Neural cell (in vitro differentiated cells): ENCODE data around the gene LCN10. TPM values are rescaled to one million over a fixed set of nuclear protein-coding genes. Genes with fewer than 3 reads are reported as not detected.

ENCODE experiments used
- H2AFZ ChIP-seq: fragments of 200-600, 300-800 bp; sonication (generic), shearing (Covaris generic); 2 replicates; pipeline ENCODE4 v1.6.0; 2014; ENCODE audit warnings: low read depth, mild to moderate bottlenecking, antibody characterized with exemption, low read length, moderate library complexity
- H3F3A ChIP-seq: fragments of 200-600 bp; shearing (Covaris generic); 2 replicates; pipeline ENCODE4 v1.6.1; 2016; ENCODE audit warnings: mild to moderate bottlenecking, moderate library complexity, mixed read lengths, antibody characterized with exemption, low read length; ENCODE audit not compliant: insufficient read depth, poor library complexity, severe bottlenecking
- H3K27ac ChIP-seq: fragments of 200-600, 300-800 bp; sonication (generic), shearing (Covaris generic); 2 replicates; pipeline ENCODE4 v1.5.1; 2014; ENCODE audit warnings: mild to moderate bottlenecking, low read length, moderate library complexity
- H3K27me3 ChIP-seq: fragments of 300-800, 200-600 bp; sonication (generic), shearing (Covaris generic); 2 replicates; pipeline ENCODE4 v1.6.0; 2014; ENCODE audit warnings: mild to moderate bottlenecking, low read depth, low read length, moderate library complexity; ENCODE audit not compliant: insufficient read depth
- H3K36me3 ChIP-seq: fragments of 300-800, 200-600 bp; sonication (generic), shearing (Covaris generic); 2 replicates; pipeline ENCODE4 v1.5.1; 2014; ENCODE audit warnings: mild to moderate bottlenecking, antibody characterized with exemption, low read length, moderate library complexity; ENCODE audit not compliant: insufficient read depth
- H3K4me2 ChIP-seq: fragments of 300-800, 200-600 bp; sonication (generic), shearing (Covaris generic); 2 replicates; pipeline ENCODE4 v1.6.0; 2014; ENCODE audit warnings: mild to moderate bottlenecking, low read length
- H3K4me3 ChIP-seq: fragments of 300-800, 200-600 bp; sonication (generic), shearing (Covaris generic); 2 replicates; pipeline ENCODE4 v1.5.1; 2014; ENCODE audit warnings: mild to moderate bottlenecking, low read length, moderate library complexity
- H3K79me2 ChIP-seq: fragments of 200-600 bp; shearing (Covaris generic); replicated peaks from 2 replicates; pipeline ENCODE4 v1.6.0; 2014; ENCODE audit warnings: mild to moderate bottlenecking, low read length, moderate library complexity; ENCODE audit not compliant: insufficient read depth
- H3K9ac ChIP-seq: fragments of 300-800, 200-600 bp; sonication (generic), shearing (Covaris generic); 2 replicates; pipeline ENCODE4 v1.6.1; 2016; ENCODE audit warnings: mild to moderate bottlenecking, low read length, mixed read lengths
- H3K9me2 ChIP-seq: fragments of 200-600 bp; shearing (Covaris generic); 2 replicates; pipeline ENCODE4 v1.6.1; 2016; ENCODE audit warnings: mild to moderate bottlenecking, low read length, mixed read lengths; ENCODE audit not compliant: insufficient read depth
- H3K9me3 ChIP-seq: fragments of 200-600, 300-800 bp; sonication (generic), shearing (Covaris generic); 2 replicates; pipeline ENCODE4 v1.6.1; 2016; ENCODE audit warnings: mild to moderate bottlenecking, mixed run types, low read length, moderate library complexity, mixed read lengths
- H4K20me1 ChIP-seq: fragments of 200-600 bp; shearing (Covaris generic); 2 replicates; pipeline ENCODE4 v1.6.1; 2016; ENCODE audit warnings: mild to moderate bottlenecking, mixed run types; ENCODE audit not compliant: insufficient read depth
- EP300 ChIP-seq: fragments of 450-650 bp; conservative IDR thresholded peaks from 2 replicates; pipeline ENCODE4 v1.6.1; 2014; ENCODE audit warnings: antibody characterized with exemption, mild to moderate bottlenecking, moderate library complexity; ENCODE audit not compliant: poor library complexity, severe bottlenecking
- EZH2 ChIP-seq: fragments of 200-600, 300-800 bp; shearing (Covaris generic), sonication (generic); IDR thresholded peaks from 2 replicates; pipeline ENCODE4 v1.6.1; 2014; ENCODE audit warnings: antibody characterized with exemption, low read length, borderline replicate concordance, mild to moderate bottlenecking; ENCODE audit not compliant: insufficient read depth, poor library complexity, severe bottlenecking
- MXI1 ChIP-seq: fragments of 450-650 bp; conservative IDR thresholded peaks from 2 replicates; pipeline ENCODE4 v1.6.1; 2014; ENCODE audit warnings: antibody characterized with exemption, mild to moderate bottlenecking; ENCODE audit not compliant: poor library complexity, severe bottlenecking
- POLR2AphosphoS5 ChIP-seq: IDR thresholded peaks from 2 replicates; pipeline ENCODE4 v1.6.1; 2012
- RAD21 ChIP-seq: fragments of 450-650 bp; conservative IDR thresholded peaks from 2 replicates; pipeline ENCODE4 v1.6.1; 2014; ENCODE audit warnings: antibody characterized with exemption, mild to moderate bottlenecking, moderate library complexity
- REST ChIP-seq: IDR thresholded peaks from 2 replicates; pipeline ENCODE4 v1.6.1; 2012; ENCODE audit warnings: borderline replicate concordance
- SMC3 ChIP-seq: fragments of 450-650 bp; conservative IDR thresholded peaks from 2 replicates; pipeline ENCODE4 v1.6.1; 2014; ENCODE audit warnings: antibody characterized with exemption, mild to moderate bottlenecking, moderate library complexity; ENCODE audit not compliant: poor library complexity
- TAF1 ChIP-seq: IDR thresholded peaks from 2 replicates; pipeline ENCODE4 v1.6.1; 2012; ENCODE audit warnings: low read depth
- polyA plus RNA-seq: library from polyadenylated mRNA; depleted of rRNA; stranded (reverse); fragments of >200 nt; gene quantifications from 2 replicates; pipeline ENCODE4 v1.2.3, GENCODE V29; 2014
- TF ChIP-seq, protein P1 (sequence below): fragments of 450-650 bp; IDR thresholded peaks from 2 replicates; pipeline ENCODE4 v1.5.1; 2014; ENCODE audit warnings: antibody characterized with exemption, mild to moderate bottlenecking, moderate library complexity; ENCODE audit not compliant: poor library complexity, severe bottlenecking

Gene LCN10
- polyA plus RNA-seq, 1 donor from 2014 or later: not detected

- H3K9me2 ChIP-seq: no peaks in the 10 kb centered on the region
- no peaks in the 10 kb centered on the region for H4K20me1 ChIP-seq
- H3K4me2 ChIP-seq: no peak overlapping the region
- H3K4me3 ChIP-seq: no peak overlapping the region
- H3K79me2 ChIP-seq: no peaks in the 10 kb centered on the region
- H2AFZ ChIP-seq: no peak overlapping the region
- H3K27ac ChIP-seq: no peak overlapping the region
- no peaks in the 10 kb centered on the region for H3K36me3 ChIP-seq
- no peak for TF ChIP-seq RAD21
- H3F3A ChIP-seq: no peaks in the 10 kb centered on the region
- H3K9ac ChIP-seq: no peak overlapping the region
- H3K9me3 ChIP-seq: no peaks in the 10 kb centered on the region
- peaks cover 22% of the 10 kb centered on the region for H3K27me3 ChIP-seq
Observed at GRCh38 chr9:136690104-136690805, 52.5 kb downstream of the LCN10 start.

- no peaks in the 10 kb centered on the region for H4K20me1 ChIP-seq
- no peak overlapping the region for H2AFZ ChIP-seq
- H3K27ac ChIP-seq: no peak overlapping the region
- H3K27me3 ChIP-seq: peaks cover 25% of the 10 kb centered on the region
- no peak for TF ChIP-seq EP300
- no peak for TF ChIP-seq REST
- no peak for TF ChIP-seq POLR2AphosphoS5
- TF ChIP-seq, protein P1, sequence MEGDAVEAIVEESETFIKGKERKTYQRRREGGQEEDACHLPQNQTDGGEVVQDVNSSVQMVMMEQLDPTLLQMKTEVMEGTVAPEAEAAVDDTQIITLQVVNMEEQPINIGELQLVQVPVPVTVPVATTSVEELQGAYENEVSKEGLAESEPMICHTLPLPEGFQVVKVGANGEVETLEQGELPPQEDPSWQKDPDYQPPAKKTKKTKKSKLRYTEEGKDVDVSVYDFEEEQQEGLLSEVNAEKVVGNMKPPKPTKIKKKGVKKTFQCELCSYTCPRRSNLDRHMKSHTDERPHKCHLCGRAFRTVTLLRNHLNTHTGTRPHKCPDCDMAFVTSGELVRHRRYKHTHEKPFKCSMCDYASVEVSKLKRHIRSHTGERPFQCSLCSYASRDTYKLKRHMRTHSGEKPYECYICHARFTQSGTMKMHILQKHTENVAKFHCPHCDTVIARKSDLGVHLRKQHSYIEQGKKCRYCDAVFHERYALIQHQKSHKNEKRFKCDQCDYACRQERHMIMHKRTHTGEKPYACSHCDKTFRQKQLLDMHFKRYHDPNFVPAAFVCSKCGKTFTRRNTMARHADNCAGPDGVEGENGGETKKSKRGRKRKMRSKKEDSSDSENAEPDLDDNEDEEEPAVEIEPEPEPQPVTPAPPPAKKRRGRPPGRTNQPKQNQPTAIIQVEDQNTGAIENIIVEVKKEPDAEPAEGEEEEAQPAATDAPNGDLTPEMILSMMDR: no peak
- no peak for TF ChIP-seq MXI1
- TF ChIP-seq TAF1: no peak
- TF ChIP-seq SMC3: no peak
- no peak for TF ChIP-seq RAD21
- TF ChIP-seq EZH2: no peak
- no peaks in the 10 kb centered on the region for H3K9me2 ChIP-seq
- H3K9me3 ChIP-seq: no peaks in the 10 kb centered on the region
- H3K9ac ChIP-seq: no peak overlapping the region
- no peaks in the 10 kb centered on the region for H3K79me2 ChIP-seq
- no peaks in the 10 kb centered on the region for H3K36me3 ChIP-seq
- no peak overlapping the region for H3K4me2 ChIP-seq
- H3K4me3 ChIP-seq: no peak overlapping the region
- H3F3A ChIP-seq: no peaks in the 10 kb centered on the region
Observed at GRCh38 chr9:136689108-136689460, 53.7 kb downstream of the LCN10 start.
